RWPE2 (cell line): ENCODE data around the gene HTR6.

Experiments
- ATAC-seq: fragments of 200-7000 bp; cut with Tn5 transposase; 3 replicates; pipeline ENCODE4 v1.9.1; 2021; ENCODE audit warnings: low read depth
- DNase-seq: peaks from one replicate; pipeline ENCODE4 v3.0.0-alpha.2; 2020; ENCODE audit warnings: low spot score
- H3K27ac ChIP-seq: fragments of 450-650 bp; 2 replicates; pipeline ENCODE4 v1.5.1; 2017; ENCODE audit warnings: mild to moderate bottlenecking; ENCODE audit not compliant: poor library complexity, severe bottlenecking
- H3K27me3 ChIP-seq: fragments of 250-450 bp; sonication (Bioruptor Pico); 2 replicates; pipeline ENCODE4 v1.5.1; 2021; ENCODE audit warnings: mild to moderate bottlenecking, moderate library complexity; ENCODE audit not compliant: insufficient read depth, poor library complexity, severe bottlenecking
- H3K36me3 ChIP-seq: fragments of 250-450 bp; sonication (Bioruptor Pico); 2 replicates; pipeline ENCODE4 v1.5.1; 2020; ENCODE audit warnings: low read depth, mild to moderate bottlenecking, moderate library complexity
- H3K4me1 ChIP-seq: fragments of 250-450 bp; sonication (Bioruptor Pico); 2 replicates; pipeline ENCODE4 v1.5.1; 2021; ENCODE audit warnings: mild to moderate bottlenecking, moderate library complexity; ENCODE audit not compliant: insufficient read depth, poor library complexity, severe bottlenecking
- H3K4me3 ChIP-seq: fragments of 250-450 bp; sonication (Bioruptor Pico); 2 replicates; pipeline ENCODE4 v1.5.1; 2021; ENCODE audit warnings: mild to moderate bottlenecking, moderate library complexity; ENCODE audit not compliant: severe bottlenecking
- H3K9me3 ChIP-seq: fragments of 250-450 bp; sonication (Bioruptor Pico); 2 replicates; pipeline ENCODE4 v1.5.1; 2021; ENCODE audit warnings: mild to moderate bottlenecking, moderate library complexity; ENCODE audit not compliant: severe bottlenecking
- CTCF ChIP-seq: fragments of 450-650 bp; IDR thresholded peaks from one replicate; pipeline ENCODE4 v1.5.1; 2017; ENCODE audit warnings: mild to moderate bottlenecking, moderate library complexity; ENCODE audit not compliant: poor library complexity, severe bottlenecking

HTR6 gene

GRCh38 chr1:19689085-19689757 is 24.5 kb downstream of the HTR6 start:
- H3K36me3 ChIP-seq: no peaks in the 10 kb centered on the region
- no peak for DNase-seq
- no peaks in the 10 kb centered on the region for H3K9me3 ChIP-seq
- H3K27ac ChIP-seq: no peak overlapping the region
- ATAC-seq: no peak
- H3K27me3 ChIP-seq: no peaks in the 10 kb centered on the region
- no peaks in the 10 kb centered on the region for H3K4me1 ChIP-seq
- no peak for TF ChIP-seq CTCF
- H3K4me3 ChIP-seq: no peak overlapping the region

- no peak for TF ChIP-seq CTCF
- H3K27ac ChIP-seq: no peak overlapping the region
- H3K4me3 ChIP-seq: no peak overlapping the region
- ATAC-seq: no peak
- H3K36me3 ChIP-seq: no peaks in the 10 kb centered on the region
- no peak for DNase-seq
- H3K9me3 ChIP-seq: no peaks in the 10 kb centered on the region
- no peaks in the 10 kb centered on the region for H3K27me3 ChIP-seq
- H3K4me1 ChIP-seq: no peaks in the 10 kb centered on the region
Measured at GRCh38 chr1:19689856-19690255, 25.2 kb downstream of the HTR6 start.

GRCh38 chr1:19690342-19690741 is 25.7 kb downstream of the HTR6 start:
- DNase-seq: no peak
- Histone ChIP-seq H3K4me3 (no peak overlapping the region), H3K27me3 (no peaks in the 10 kb centered on the region), H3K9me3 (no peaks in the 10 kb centered on the region), H3K36me3 (no peaks in the 10 kb centered on the region), H3K27ac (no peak overlapping the region), H3K4me1 (no peaks in the 10 kb centered on the region)
- no peak for TF ChIP-seq CTCF
- no peak for ATAC-seq

GRCh38 chr1:19694298-19694697 is 29.6 kb downstream of the HTR6 start:
- Histone ChIP-seq H3K9me3 (no peaks in the 10 kb centered on the region), H3K27me3 (no peaks in the 10 kb centered on the region), H3K4me3 (no peak overlapping the region), H3K27ac (no peak overlapping the region), H3K4me1 (no peaks in the 10 kb centered on the region), H3K36me3 (no peaks in the 10 kb centered on the region)
- no peak for DNase-seq
- ATAC-seq: no peak
- TF ChIP-seq CTCF: no peak

GRCh38 chr1:19695772-19696171 is 31.1 kb downstream of the HTR6 start:
- DNase-seq: no peak
- no peaks in the 10 kb centered on the region for H3K27me3 ChIP-seq
- H3K36me3 ChIP-seq: no peaks in the 10 kb centered on the region
- no peaks in the 10 kb centered on the region for H3K4me1 ChIP-seq
- no peak for TF ChIP-seq CTCF
- no peaks in the 10 kb centered on the region for H3K9me3 ChIP-seq
- H3K27ac ChIP-seq: no peak overlapping the region
- ATAC-seq: no peak
- no peak overlapping the region for H3K4me3 ChIP-seq
